ENCODE measurements around the gene SIAH2. TPM values are rescaled to one million over a fixed set of nuclear protein-coding genes. Genes with fewer than 3 reads are reported as not detected.

The SIAH2 gene
- polyA plus RNA-seq, 1 experiment, result 34.2 TPM

DNA sequence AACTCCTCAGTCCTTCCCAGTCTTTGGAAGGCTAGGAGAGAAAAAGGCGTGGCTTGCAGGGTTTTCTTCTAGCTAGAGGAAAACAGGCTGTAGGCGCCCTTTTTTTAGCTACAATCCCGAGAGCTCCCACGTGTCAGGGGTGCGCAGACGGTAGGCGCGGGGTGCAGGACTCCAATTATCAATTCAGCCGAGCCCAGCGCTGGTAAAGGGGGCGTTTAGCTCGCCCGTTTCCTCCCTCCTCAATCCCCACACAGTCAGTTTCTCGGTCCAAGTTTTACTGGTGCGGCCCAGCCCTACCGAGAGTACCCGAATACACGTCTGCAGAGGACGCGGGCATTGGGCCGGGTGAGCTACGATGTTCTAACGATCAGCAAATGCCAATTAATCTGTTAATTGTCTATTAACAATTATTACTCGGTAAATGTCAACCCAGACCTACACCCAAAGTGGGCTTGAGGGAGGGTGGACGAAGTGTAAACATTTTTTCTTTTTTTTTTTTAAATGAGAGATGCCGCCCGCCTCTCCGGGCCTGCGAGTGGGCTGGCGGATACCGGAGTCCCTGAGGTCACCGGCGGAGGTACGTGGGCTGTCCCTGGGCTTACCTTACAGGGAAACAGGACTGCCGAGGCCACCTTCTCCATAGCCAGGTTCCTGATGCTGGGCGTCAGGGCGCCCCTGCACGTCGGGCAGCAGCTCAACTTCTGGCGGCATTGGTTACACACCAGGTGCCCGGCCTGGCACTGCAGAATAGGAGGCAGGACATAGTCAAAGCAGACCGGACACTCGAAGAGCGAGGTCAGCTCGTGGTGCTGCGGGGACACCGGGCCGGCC is 923 bp downstream of the SIAH2 start:
- H3K4me3 ChIP-seq (ENCODE audit: low read depth, low read length), result peak overlapping the region; percentile 59
- ChIA-PET POLR2A (interaction anchor here (0.7 to 0.9 kb wide), 2 partner anchors 18 to 135 kb away, joined by 3 to 5 read pairs; no protein-coding TSS in a partner anchor), CTCF (interaction anchor here (1.5 to 5.2 kb wide), 4 partner anchors 13 to 45 kb away, joined by 4 to 36 read pairs (median 16); no protein-coding TSS in a partner anchor)
- no peaks in the 10 kb centered on the region for H3K27me3 ChIP-seq (ENCODE audit: control insufficient read depth, insufficient read depth, low read length)
- 0 out of 2 replicates have a peak, but pooled peaks cover 1% of the 10 kb centered on the region for H3K36me3 ChIP-seq (ENCODE audit: control insufficient read depth, insufficient read depth, low read length)
- no peak for DNase-seq (ENCODE audit: low read depth)
- TF ChIP-seq, protein P1, sequence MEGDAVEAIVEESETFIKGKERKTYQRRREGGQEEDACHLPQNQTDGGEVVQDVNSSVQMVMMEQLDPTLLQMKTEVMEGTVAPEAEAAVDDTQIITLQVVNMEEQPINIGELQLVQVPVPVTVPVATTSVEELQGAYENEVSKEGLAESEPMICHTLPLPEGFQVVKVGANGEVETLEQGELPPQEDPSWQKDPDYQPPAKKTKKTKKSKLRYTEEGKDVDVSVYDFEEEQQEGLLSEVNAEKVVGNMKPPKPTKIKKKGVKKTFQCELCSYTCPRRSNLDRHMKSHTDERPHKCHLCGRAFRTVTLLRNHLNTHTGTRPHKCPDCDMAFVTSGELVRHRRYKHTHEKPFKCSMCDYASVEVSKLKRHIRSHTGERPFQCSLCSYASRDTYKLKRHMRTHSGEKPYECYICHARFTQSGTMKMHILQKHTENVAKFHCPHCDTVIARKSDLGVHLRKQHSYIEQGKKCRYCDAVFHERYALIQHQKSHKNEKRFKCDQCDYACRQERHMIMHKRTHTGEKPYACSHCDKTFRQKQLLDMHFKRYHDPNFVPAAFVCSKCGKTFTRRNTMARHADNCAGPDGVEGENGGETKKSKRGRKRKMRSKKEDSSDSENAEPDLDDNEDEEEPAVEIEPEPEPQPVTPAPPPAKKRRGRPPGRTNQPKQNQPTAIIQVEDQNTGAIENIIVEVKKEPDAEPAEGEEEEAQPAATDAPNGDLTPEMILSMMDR (IDR thresholded peaks at IDR 0.05; ENCODE audit: insufficient read depth, low read depth, low read length), result no peak

DNA sequence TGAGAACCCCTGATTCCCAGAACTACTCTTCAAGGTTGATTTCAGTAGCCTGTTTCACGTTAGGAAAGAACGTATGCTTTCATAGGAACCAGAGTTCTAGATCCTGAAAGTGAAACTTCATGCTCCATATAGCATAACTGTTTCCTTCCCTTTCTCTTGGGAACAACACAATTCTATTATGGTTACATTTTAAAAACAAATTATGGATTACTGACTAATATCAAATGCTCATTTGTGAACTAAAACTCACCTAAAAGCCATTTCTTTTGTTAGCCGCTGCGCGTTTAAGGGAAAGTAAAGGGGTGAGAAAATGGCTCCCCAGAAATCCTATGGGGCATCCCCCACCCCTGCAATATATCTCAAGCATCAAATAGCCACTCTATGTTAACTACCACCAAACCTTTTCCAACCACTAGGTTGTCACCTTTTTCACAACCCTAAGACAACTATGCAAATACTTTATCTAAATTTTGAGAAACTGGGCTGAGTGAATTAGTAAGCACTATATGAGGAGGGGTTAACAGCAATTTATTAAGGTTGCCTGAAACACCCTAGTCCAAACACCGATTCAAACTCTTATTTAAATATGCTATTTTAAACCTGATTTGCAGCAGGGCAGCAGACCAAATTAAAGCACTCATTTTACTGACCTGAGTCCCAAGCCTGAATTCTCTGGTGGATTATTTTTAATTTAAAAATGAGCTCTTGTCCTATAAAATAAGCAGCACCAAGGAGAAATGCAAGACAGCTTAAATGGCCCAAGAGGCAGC is 2.4 kb downstream of the SIAH2 start:
- TF ChIP-seq, protein P1 (IDR thresholded peaks at IDR 0.05; ENCODE audit: insufficient read depth, low read depth, low read length), result no peak
- Histone ChIP-seq H3K36me3 (ENCODE audit: control insufficient read depth, insufficient read depth, low read length) (0 out of 2 replicates have a peak, but pooled peaks cover 1% of the 10 kb centered on the region), H3K27me3 (ENCODE audit: control insufficient read depth, insufficient read depth, low read length) (no peaks in the 10 kb centered on the region), H3K4me3 (ENCODE audit: low read depth, low read length) (peak overlapping the region; percentile 59)
- ChIA-PET CTCF (no interaction called here), POLR2A (no interaction called here)
- no peak for DNase-seq (ENCODE audit: low read depth)

DNA sequence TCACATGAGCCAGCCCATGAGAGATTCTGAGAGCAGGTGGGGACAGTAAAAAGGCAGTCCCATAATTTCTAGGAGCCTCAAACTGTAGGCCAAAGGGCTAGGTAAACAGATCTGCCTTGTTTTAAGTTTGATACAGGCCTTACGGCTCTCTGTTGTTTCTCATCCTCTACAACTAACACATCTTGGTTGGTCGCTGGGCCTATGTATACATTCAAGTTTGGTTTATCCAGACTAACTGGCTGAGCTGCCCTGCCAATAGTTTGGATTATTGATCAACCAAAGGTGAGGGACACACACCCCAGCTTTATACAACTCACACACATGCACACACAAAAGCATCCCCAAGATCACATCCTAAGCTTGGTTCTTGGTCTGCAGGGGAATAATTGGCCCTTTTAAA is 3.0 kb downstream of the SIAH2 start:
- DNase-seq (ENCODE audit: low read depth), result no peak
- Histone ChIP-seq H3K4me3 (ENCODE audit: low read depth, low read length) (peak overlapping the region; percentile 59), H3K27me3 (ENCODE audit: control insufficient read depth, insufficient read depth, low read length) (no peaks in the 10 kb centered on the region), H3K36me3 (ENCODE audit: control insufficient read depth, insufficient read depth, low read length) (0 out of 2 replicates have a peak, but pooled peaks cover 2% of the 10 kb centered on the region)
- ChIA-PET CTCF (no interaction called here), POLR2A (no interaction called here)
- TF ChIP-seq, protein P1 (IDR thresholded peaks at IDR 0.05; ENCODE audit: insufficient read depth, low read depth, low read length), result no peak

DNA sequence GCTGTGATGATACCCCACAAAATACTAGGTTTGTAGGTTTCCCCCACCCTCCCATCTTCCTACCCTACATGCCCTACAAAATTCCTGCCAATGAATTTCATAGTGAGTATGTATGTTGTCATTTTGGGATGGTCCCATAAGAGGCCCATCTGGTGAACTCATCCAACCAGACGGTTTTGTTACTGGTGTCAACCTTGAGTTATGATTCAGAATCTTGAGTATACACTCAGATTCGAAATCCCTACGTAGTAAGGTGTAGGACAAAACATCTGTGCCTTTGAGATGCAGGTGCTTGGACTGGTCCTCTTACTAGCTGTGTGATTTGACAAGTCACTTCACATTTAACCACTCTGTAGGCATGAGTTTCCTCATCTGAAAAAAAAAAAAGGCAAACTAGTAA is 3.6 kb downstream of the SIAH2 start:
- POLR2A ChIA-PET, result no interaction called here
- TF ChIP-seq, protein P1 (IDR thresholded peaks at IDR 0.05; ENCODE audit: insufficient read depth, low read depth, low read length), result no peak
- H3K4me3 ChIP-seq (ENCODE audit: low read depth, low read length), result no peak overlapping the region
- no peaks in the 10 kb centered on the region for H3K27me3 ChIP-seq (ENCODE audit: control insufficient read depth, insufficient read depth, low read length)
- CTCF ChIA-PET, result no interaction called here
- no peak for DNase-seq (ENCODE audit: low read depth)
- 0 out of 2 replicates have a peak, but pooled peaks cover 2% of the 10 kb centered on the region for H3K36me3 ChIP-seq (ENCODE audit: control insufficient read depth, insufficient read depth, low read length)

DNA sequence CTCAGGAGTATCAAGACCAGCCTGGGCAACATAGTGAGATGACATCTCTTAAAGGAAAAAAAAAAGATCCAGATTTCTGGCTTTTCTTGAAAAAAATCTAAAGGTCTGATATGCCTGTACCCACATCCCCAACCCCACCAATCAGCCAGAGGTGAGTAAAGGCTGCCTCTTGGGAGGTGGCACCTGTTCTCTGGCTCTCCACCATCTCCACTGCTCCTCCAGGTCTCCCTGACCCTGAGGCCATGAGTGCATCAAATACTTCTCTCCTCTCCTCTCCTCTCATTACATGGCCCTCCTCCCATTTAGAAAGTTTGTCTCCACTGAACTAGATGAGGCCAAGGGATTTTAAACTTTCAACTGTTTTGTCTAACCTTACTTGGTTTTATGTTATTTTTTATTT is 5.2 kb downstream of the SIAH2 start:
- TF ChIP-seq, protein P1 (IDR thresholded peaks at IDR 0.05; ENCODE audit: insufficient read depth, low read depth, low read length), result no peak
- Histone ChIP-seq H3K4me3 (ENCODE audit: low read depth, low read length) (no peak overlapping the region), H3K36me3 (ENCODE audit: control insufficient read depth, insufficient read depth, low read length) (peaks cover 4% of the 10 kb centered on the region; the same call in 1 of the 2 replicates), H3K27me3 (ENCODE audit: control insufficient read depth, insufficient read depth, low read length) (no peaks in the 10 kb centered on the region)
- ChIA-PET POLR2A (interaction anchor here (0.6 kb wide), 1 partner anchor 28 kb away, joined by 3 read pairs; no protein-coding TSS in a partner anchor), CTCF (no interaction called here)
- no peak for DNase-seq (ENCODE audit: low read depth)

Data from BJ (cell line).